ENCODE data around the gene LYRM2.
"Not testable (repeated sequence)": the region's sequence is repeated elsewhere in the genome, so short reads cannot be mapped to it uniquely, and the experiment has no call there.

DNA sequence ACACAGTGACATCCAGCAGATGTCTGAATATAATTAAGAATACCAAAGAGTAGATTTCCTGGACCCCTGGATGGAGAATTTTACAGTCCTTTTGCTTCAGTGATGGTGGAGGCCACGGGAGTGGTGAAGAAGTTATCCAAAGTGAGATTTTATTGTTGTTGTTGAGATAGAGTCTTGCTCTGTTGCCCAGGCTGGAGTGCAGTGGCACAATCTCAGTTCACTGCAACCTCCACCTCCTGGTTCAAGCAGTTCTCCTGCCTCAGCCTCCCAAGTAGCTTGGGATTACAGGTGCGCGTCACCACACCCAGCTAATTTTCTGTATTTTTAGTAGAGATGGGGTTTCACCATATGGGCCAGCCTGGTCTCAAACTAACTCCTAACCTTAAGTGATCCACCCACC lies 3.0 kb upstream of the LYRM2 start:
- TF ChIP-seq, protein P1, sequence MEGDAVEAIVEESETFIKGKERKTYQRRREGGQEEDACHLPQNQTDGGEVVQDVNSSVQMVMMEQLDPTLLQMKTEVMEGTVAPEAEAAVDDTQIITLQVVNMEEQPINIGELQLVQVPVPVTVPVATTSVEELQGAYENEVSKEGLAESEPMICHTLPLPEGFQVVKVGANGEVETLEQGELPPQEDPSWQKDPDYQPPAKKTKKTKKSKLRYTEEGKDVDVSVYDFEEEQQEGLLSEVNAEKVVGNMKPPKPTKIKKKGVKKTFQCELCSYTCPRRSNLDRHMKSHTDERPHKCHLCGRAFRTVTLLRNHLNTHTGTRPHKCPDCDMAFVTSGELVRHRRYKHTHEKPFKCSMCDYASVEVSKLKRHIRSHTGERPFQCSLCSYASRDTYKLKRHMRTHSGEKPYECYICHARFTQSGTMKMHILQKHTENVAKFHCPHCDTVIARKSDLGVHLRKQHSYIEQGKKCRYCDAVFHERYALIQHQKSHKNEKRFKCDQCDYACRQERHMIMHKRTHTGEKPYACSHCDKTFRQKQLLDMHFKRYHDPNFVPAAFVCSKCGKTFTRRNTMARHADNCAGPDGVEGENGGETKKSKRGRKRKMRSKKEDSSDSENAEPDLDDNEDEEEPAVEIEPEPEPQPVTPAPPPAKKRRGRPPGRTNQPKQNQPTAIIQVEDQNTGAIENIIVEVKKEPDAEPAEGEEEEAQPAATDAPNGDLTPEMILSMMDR (IDR thresholded peaks at IDR 0.05 in 2 of 3, conservative IDR thresholded peaks at IDR 0.05 in 1 of 3; ENCODE audit: borderline replicate concordance in 1 of 3, insufficient read depth in 1 of 3, low read depth in 2 of 3, low read length in 2 of 3): not testable (repeated sequence)
- not testable (repeated sequence) for TF ChIP-seq TCF7L2 (IDR thresholded peaks at IDR 0.05; ENCODE audit: borderline replicate concordance, extremely low read depth, insufficient read depth, insufficient read length); POLR2AphosphoS5 (IDR thresholded peaks at IDR 0.05; ENCODE audit: low read depth, low read length); RAD21 (IDR thresholded peaks at IDR 0.05; ENCODE audit: low read depth); EZH2 (IDR thresholded peaks at IDR 0.05); SIN3A (IDR thresholded peaks at IDR 0.05; ENCODE audit: low read depth); EGR1 (IDR thresholded peaks at IDR 0.05; ENCODE audit: low read depth)

Data from HCT116 (cell line).